NCI-H526 treated with DMSO at 0.1 percent for 48 hours (cell line): ENCODE results near the gene SNX20.

Experiments used
- DNase-seq: peaks from one replicate; lab custom pipeline; 2025; lab: John Stamatoyannopoulos, UW

Gene SNX20

GRCh38 chr16:50634947-50635346, 46.2 kb downstream of the SNX20 start:
- DNase-seq: no peak

GRCh38 chr16:50634090-50634489, 47.0 kb downstream of the SNX20 start:
- no peak for DNase-seq

- no peak for DNase-seq
Observed at GRCh38 chr16:50632927-50633800, 47.9 kb downstream of the SNX20 start.

- DNase-seq: no peak
Observed at GRCh38 chr16:50631985-50632576, 49.0 kb downstream of the SNX20 start.

- no peak for DNase-seq
Observed at GRCh38 chr16:50631249-50631984, 49.7 kb downstream of the SNX20 start.

- no peak for DNase-seq
Observed at GRCh38 chr16:50630394-50631020, 50.6 kb downstream of the SNX20 start.

GRCh38 chr16:50629334-50629733, 51.8 kb downstream of the SNX20 start:
- no peak for DNase-seq

GRCh38 chr16:50628156-50628802, 52.8 kb downstream of the SNX20 start:
- DNase-seq: no peak

- no peak for DNase-seq
Observed at GRCh38 chr16:50627419-50627818, 53.7 kb downstream of the SNX20 start.

GRCh38 chr16:50626868-50627267, 54.2 kb downstream of the SNX20 start:
- DNase-seq: no peak

- no peak for DNase-seq
Observed at GRCh38 chr16:50625374-50625773, 55.7 kb downstream of the SNX20 start.

GRCh38 chr16:50624449-50624970, 56.6 kb downstream of the SNX20 start:
- no peak for DNase-seq

GRCh38 chr16:50622643-50623369, 58.3 kb downstream of the SNX20 start:
- no peak for DNase-seq

GRCh38 chr16:50622029-50622428, 59.1 kb downstream of the SNX20 start:
- DNase-seq: no peak
